OCI-LY3 (cell line): ENCODE data around the gene ZSCAN16.

Source experiments
- CTCF ChIP-seq: fragments of 200-600, 300-600 bp; sonication (generic); IDR thresholded peaks from 2 replicates; pipeline ENCODE4 v1.5.1; 2014; ENCODE audit warnings: antibody characterized with exemption, low read length, low read depth
- EZH2phosphoT487 ChIP-seq: fragments of 200-600 bp; shearing (Covaris generic); IDR thresholded peaks from 2 replicates; pipeline ENCODE4 v1.6.1; 2018; ENCODE audit warnings: antibody characterized with exemption, mixed run types, low read depth

GRCh38 chr6:28135393-28135792 lies 11.0 kb downstream of the ZSCAN16 start:
- TF ChIP-seq EZH2phosphoT487, result no peak
- no peak for TF ChIP-seq CTCF
